ENCODE results near the gene NEU1.
"Not testable (repeated sequence)": the region's sequence is repeated elsewhere in the genome, so short reads cannot be mapped to it uniquely, and the experiment has no call there.

Gene NEU1

DNA sequence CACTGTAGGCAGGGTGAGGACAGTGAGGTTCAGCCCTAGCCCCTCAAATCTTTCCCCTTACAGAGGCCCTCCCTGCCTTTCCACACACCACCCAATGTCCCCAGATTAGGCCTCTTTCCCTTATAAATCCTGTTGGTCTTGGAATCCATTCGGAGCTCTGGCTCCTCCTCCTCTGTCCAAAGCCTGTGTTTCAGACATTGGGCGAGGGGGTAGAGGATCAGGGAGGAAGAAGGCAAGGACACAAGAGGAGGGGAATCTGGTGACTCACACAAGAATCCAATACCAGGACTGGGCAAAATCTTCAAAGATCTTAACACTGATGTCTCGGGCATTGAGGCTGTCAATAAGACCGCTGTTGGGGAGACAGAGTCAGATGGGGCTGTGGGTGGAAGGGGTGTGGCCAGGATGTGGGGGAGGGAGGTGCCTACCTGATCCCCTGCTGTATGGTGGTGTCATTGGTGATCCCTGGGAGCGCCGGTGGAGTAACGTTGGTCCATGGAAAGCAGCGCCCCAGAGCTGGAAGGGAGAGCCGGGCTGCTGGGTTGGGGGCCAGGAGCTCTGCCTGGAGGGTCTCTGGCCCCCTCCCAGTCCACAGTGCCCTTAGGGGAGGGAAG is 8.5 kb upstream of the NEU1 start:
- DNase-seq, result no peak

GRCh38 chr6:31870385-31870921 is 7.8 kb upstream of the NEU1 start:
- DNase-seq, result no peak

GRCh38 chr6:31869343-31869742 is 6.7 kb upstream of the NEU1 start:
- no peak for DNase-seq

- not testable (repeated sequence) for DNase-seq
Measured at GRCh38 chr6:31868658-31868971, 6.0 kb upstream of the NEU1 start.

DNA sequence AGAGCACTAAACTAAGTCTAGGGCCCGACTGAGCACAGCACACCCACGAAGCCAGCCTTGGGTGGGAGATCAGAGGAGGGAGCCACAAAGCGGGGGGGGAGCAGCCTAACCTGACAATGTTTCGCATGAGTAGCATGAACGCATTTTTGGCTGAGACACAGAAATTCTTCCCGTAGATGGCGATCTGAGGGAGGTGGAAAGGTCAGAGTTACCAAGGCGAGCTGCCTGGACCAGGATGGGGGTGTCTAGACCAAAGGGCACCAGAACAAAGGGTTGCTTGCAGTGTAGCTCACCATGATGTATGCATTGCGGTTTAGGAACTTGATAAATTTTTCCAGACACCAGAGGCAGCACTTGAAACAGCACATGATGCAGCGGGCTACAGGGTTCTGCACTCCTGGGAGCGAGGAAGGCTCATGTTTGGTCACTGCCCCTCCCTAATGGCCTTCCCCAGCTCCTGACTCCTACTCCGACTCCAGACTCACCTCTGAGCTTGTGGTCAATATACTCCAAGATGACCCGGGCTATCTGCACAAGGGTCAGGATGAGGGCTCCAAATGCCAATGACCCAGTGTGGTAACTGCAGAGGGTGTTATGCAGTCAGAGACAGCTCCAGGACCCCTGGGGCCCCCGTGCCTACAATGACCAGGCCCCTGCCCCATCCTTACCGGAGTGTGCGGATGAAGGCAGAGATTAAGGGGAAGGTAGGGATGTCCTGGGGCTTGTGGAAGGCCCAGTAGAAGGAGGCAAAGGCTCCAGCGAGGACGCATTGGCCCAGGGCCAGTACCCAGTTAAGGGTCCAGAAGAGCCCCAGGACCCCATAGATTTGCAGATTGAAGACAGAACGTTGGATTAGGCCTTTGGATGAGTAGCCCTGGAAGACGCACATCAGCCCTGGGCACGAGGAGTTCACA is 2.8 kb upstream of the NEU1 start:
- no peak for DNase-seq

DNA sequence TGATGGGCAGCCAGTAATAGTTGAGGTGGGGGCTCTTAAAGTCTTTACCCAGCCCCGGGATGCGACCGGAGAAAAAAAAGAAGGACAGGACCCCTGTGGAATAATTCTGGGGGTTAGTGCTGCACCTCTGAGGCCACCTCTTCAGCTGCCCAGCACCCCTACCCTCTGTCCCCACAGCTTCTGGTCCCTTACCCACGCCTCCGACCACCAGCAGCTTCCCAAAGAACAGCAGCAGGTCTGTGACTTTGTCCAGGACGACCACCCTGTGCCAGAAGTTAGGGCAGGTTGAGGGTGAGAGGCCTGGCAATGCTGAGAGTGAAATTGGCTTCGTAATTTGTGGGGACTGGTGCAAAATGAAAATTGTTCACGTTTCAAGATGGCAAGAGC is 2.2 kb upstream of the NEU1 start:
- DNase-seq, result no peak

GRCh38 chr6:31864123-31864562 is 1.5 kb upstream of the NEU1 start:
- not testable (repeated sequence) for DNase-seq

- DNase-seq, result no peak
Measured at GRCh38 chr6:31861919-31862343, 690 bp downstream of the NEU1 start.

GRCh38 chr6:31861150-31861549 is 1.5 kb downstream of the NEU1 start:
- no peak for DNase-seq

- no peak for DNase-seq
Measured at GRCh38 chr6:31860349-31860748, 2.3 kb downstream of the NEU1 start.

DNA sequence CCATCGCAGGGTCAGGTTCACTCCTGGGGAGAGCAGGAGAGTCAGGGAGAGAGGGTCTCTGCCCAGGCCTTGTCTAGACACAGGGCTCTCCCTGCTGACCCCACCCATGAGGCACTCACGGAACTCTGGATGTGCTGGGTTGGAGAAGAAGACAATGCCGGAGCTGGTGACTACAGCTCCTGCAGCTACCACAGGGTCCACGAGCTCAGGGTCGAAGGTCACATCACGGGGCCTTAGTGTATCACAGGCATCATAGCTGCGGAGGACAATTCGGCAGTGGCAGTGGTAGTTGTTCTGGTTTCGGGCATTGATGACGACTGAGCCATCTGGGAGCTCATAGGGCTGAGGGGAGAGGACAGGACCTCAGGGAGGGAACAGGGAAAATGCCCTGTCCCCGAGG is 2.7 kb downstream of the NEU1 start:
- DNase-seq, result no peak

GRCh38 chr6:31858707-31859106 is 3.9 kb downstream of the NEU1 start:
- no peak for DNase-seq

- not testable (repeated sequence) for DNase-seq
Measured at GRCh38 chr6:31857774-31858173, 4.8 kb downstream of the NEU1 start.

DNA sequence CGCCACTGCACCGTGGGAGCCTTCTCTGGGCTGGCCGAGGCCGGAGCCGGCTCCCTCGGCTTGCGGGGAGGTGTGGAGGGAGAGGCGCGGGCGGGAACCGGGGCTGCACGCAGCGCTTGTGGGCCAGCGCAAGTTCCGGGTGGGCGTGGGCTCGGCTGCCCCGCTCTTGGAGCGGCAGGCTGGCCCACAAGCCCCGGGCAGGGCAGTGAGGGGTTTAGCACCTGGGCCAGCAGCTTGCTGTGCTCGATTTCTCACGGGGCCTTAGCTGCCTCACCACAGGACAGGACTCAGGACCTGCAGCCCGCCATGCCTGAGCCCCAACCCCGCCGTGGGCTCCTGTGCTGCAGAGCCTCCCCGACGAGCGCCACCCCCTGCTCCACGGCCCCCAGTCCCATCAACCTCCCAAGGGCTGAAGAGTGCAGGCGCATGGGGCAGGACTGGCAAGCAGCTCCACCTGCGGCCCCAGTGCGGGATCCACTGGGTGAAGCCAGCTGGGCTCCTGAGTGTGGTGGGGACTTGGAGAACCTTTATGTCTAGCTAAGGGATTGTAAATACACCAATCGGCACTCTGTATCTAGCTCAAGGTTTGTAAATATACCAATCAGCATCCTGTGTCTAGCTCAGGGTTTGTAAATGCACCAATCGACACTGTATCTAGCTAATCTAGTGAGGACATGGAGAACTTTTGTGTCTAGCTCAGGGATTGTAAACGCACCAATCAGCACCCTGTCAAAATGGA is 10.5 kb downstream of the NEU1 start:
- DNase-seq, result not testable (repeated sequence)

DNA sequence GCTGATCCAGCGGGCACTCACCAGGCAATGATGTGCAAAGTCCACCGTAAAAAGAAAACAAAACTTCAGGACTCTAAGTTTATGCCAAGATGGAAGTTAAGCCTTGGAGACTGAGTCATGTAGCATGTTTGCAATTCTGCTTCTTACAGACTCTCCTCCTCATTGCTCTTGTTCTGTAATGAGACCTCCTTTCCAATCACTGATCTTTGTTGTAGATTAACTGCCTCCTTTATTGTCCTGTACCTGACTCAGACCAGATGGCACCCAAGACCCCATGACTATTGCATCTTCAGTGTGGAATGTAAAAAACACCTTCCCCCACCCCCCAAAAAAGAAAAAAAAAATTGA is 11.2 kb downstream of the NEU1 start:
- DNase-seq, result no peak

DNA sequence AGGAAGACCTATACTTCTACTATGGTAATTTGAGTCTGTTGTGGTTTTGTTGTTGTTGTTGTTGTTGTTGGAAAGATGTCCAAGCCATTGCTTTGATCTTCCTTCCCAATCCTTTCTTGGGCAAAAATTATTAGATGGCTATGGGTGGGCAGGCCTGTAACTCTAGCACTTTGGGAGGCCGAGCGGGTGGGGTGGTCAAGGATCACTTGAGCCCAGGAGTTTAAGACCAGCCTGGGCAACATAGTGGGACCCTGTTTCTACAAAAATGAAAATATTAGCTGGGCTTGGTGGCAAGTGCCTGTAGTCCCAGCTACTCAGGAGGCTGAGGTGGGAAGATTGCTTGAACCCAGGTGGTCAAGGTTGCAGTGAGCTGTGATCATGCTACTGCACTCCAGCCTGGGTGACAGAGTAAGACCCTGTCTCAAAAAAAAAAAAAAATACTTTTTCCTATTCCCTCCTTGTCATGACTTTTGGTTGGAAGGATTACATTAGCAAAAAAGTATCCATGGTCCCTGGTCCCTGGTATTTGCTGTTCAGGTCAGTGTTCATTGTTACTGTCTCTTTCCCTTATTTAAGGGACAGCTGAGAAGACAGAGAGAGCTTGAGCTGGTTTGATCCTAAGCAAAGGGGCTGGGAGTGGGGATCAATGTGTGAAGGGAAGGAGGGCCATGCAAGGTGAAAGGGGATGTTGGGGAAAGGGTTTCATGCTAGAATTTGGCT is 11.7 kb downstream of the NEU1 start:
- no peak for DNase-seq

DNA sequence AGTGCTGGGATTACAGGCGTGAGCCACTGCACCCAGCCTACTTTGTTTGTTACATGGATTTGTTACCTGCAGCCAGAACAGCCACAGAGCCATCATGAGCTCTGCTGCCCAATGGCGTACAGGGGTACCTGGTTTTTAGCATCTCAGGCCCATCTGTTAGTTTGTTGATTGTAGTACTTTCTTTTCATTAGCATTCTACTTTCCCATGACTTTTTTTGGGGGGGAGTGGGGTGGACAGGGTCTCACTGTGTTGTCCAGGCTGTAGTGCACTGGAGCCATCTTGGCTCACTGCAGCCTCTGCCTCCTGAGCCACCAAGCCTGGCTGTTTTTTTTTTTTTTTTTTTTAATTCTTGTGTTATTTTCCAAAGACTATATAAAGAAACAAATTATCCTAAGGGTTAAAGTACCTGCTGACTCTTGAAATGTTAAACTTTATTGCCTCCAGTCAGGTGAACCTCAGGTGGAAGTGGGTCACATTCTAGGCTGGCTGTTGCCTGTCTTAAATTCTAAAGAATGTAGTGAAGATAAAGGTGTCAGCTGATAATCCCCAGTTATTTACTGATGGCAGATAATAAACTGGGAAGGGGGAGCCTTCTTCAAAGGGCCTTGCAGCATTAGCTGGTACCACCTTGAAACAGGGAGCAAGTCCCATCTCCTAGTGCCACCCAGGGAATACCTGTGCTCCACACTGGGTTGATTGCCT is 15.2 kb downstream of the NEU1 start:
- DNase-seq, result no peak

- DNase-seq, result no peak
Measured at GRCh38 chr6:31844507-31844906, 18.1 kb downstream of the NEU1 start.

- DNase-seq, result no peak
Measured at GRCh38 chr6:31842053-31842452, 20.6 kb downstream of the NEU1 start.

GRCh38 chr6:31839779-31840126 is 22.9 kb downstream of the NEU1 start:
- DNase-seq, result not testable (repeated sequence)

DNA sequence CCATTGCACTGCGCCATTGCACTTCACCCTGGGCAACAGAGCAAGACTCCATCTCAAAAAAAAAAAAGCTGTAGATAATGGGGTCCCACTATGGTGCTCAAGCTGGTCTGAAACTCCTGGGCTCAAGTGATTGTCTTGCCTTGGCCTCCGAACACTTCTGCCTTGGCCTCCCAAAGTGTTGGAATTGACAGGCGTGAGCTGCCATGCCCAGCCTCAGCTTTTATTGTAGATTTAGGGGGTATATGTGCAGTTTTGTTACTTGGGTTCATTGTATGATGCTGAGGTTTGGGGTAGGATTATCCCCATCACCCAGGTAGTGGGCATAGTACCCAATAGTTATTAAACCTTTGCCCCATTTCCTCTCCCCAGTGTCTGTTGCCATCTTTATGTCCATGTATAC is 23.7 kb downstream of the NEU1 start:
- no peak for DNase-seq

- DNase-seq, result not testable (repeated sequence)
Measured at GRCh38 chr6:31838114-31838553, 24.5 kb downstream of the NEU1 start.
